Caki2 (cell line): ENCODE measurements around the gene GRIK4. TPM values are rescaled to one million over a fixed set of nuclear protein-coding genes. Genes with fewer than 3 reads are reported as not detected.
A peak's percentile ranks its signal among the peaks of the same experiment; 100 is the strongest.

Source experiments
- DNase-seq: peaks from one replicate; pipeline ENCODE4 v3.0.0-alpha.2; 2015; ENCODE audit warnings: low read depth
- in situ Hi-C: cut with HindIII; loops from 2 replicates; pipeline ENCODE4 v1.10.0; 2016; ENCODE audit warnings: low sequenced_read_pairs, low pct_unique_long_range_greater_than_20kb, mixed read lengths
- total RNA-seq: library from RNA; depleted of rRNA; stranded (reverse); fragments of >200 nt; shearing (Covaris generic); gene quantifications from 2 replicates; pipeline ENCODE4 v1.2.3, GENCODE V29; 2014; ENCODE audit warnings: low replicate concordance

GRIK4 gene
- total RNA-seq, 1 experiment from 2014 or later: not detected

- in situ Hi-C loops: no loop called here
- no peak for DNase-seq
These were observed 282.4 kb downstream of the GRIK4 start for GRCh38 chr11:120793806-120794479.

- no peak for DNase-seq
- in situ Hi-C loops: no loop called here
These were observed 283.2 kb downstream of the GRIK4 start for GRCh38 chr11:120794748-120795147.

GRCh38 chr11:120795185-120795584, 283.6 kb downstream of the GRIK4 start:
- in situ Hi-C loops: no loop called here
- no peak for DNase-seq

- no peak for DNase-seq
- in situ Hi-C loops: no loop called here
These were observed 285.6 kb downstream of the GRIK4 start for GRCh38 chr11:120797143-120797542.

- in situ Hi-C loops: no loop called here
These were observed 287.3 kb downstream of the GRIK4 start for GRCh38 chr11:120798854-120799253.

GRCh38 chr11:120800206-120800605, 288.7 kb downstream of the GRIK4 start:
- no peak for DNase-seq
- in situ Hi-C loops: no loop called here

More at GRCh38 chr11:120798854-120799253, 287.3 kb downstream of the GRIK4 start:
- no peak for DNase-seq

DNA sequence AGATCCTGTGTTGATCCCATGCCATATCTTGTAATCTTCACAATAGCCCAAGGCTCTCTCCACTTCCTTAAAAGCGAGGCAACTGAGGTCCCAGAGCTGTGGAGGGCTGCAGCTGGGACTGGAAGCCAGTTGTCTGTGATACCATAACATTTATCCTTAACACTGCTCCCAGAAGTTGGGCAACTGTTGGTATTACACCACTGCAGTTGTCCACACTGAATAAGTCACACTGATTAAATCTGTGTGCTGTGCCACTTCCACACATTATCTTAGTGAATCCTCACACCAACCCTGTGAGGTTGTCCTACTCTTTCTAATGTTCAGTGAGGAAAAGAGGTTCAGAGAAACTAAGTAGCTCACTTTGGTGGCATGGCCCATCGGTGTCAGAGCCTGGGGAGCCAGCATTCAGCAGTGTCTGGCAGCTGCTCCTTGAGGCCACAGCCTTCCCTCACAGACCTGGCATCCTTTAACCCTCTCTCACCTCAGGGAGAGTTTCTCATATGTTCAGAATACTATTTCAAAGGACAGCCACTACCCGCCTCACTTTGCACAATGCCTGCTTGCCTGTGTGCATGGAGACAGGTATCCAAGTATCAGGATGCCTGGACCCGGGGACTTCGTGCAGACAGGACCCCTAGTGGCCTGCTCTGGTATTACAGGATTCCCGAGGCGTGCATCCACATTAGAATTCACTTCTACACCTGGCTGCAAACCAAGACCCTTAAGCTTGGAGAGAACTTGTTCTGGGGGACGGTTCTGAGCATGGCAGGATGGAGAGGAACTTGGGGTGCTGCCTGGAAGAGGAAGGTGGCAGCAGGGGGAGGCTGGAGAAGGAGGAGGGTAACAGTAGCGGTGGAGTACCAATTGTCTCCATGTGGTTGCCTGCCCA, 290.5 kb downstream of the GRIK4 start:
- in situ Hi-C loops: no loop called here
- no peak for DNase-seq

- in situ Hi-C loops: no loop called here
- no peak for DNase-seq
These were observed 294.5 kb downstream of the GRIK4 start for GRCh38 chr11:120805960-120806555.

GRCh38 chr11:120807414-120808150, 296.0 kb downstream of the GRIK4 start:
- in situ Hi-C loops: no loop called here
- peak; percentile 98 for DNase-seq

- peak; percentile 10 for DNase-seq
- in situ Hi-C loops: no loop called here
These were observed 297.1 kb downstream of the GRIK4 start for GRCh38 chr11:120808616-120809050.

DNA sequence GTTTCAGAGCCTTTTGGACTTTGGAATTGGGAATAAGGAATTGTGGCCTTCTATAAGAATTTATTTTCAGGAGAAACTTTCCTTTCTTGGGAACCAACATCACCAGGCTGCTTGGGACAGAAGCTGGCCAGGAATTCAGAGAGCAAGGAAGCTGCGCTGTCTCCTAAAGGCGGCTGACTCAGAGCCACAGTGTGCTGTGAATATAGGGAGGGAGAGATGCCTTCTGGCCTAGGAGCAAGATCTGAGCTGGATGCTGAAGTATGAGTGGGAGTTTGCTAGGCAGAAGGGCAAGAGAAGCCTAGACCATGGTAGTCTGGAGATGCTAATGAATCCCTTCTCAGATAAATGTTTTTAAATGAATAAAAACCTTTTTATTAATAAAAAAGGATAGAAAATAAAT, 298.7 kb downstream of the GRIK4 start:
- in situ Hi-C loops: no loop called here
- no peak for DNase-seq

- in situ Hi-C loops: no loop called here
- no peak for DNase-seq
These were observed 299.7 kb downstream of the GRIK4 start for GRCh38 chr11:120811199-120811598.

- in situ Hi-C loops: no loop called here
- no peak for DNase-seq
These were observed 300.2 kb downstream of the GRIK4 start for GRCh38 chr11:120811731-120812130.

GRCh38 chr11:120814531-120815318, 303.2 kb downstream of the GRIK4 start:
- in situ Hi-C loops: no loop called here
- no peak for DNase-seq

DNA sequence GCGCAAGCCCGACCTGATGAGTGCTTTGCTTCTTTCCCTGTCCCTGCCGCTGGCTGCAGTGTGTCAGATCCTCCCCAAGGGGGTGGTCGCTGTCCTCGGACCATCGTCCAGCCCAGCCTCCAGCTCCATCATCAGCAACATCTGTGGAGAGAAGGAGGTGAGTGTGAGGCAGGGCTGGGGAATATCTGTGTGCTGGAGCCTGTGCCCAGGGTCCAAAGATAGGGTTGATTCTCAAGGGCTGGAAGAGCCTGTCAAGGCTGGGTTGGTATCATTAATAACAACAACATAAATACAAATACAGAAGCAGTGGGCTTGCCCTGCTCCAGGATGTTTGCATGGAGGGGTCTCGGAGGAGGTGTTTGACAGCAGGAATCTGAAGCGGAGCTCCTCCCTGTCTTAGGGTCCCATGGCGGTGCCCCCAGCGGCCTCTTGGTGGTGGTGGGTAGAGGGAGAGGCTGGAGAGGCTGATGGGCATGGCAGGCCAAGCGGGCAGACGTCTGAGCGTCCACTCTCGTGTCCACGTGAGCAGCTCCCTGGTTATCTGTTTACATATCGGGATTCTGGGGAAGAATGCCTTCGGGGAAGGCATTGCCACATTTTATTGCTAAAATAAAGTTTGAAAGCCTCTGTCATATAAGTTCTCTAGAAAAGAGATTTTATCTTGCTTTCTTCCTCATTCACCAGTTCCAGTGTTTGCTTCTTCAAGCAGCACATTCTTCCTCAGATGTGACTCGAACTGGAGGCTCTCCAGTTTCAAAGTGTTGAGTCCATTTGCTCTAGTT, 304.0 kb downstream of the GRIK4 start:
- in situ Hi-C loops: no loop called here
- DNase-seq: no peak

- in situ Hi-C loops: no loop called here
- DNase-seq: no peak
These were observed 304.6 kb downstream of the GRIK4 start for GRCh38 chr11:120816176-120816575.

DNA sequence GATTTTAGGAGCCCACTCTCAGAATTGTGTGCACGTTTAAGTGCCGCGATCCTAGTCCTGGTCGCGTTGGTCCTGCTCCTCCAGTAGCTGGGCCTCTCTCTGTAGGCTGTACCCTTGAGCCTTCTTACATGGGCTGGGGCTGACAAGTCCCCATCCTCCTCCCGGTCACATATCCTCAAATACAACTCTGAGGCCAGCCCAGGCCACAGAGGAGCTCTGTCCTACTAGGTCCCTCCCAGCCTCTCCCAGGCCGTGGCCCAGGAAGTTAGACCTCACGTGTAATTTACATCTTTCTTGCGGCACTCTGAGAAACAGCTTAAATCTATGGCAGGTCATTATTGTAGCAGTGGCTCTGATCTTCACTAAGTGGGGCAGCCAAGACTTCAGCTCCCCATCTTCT, 305.2 kb downstream of the GRIK4 start:
- DNase-seq: no peak
- in situ Hi-C loops: no loop called here
